Naive thymus-derived CD4-positive, alpha-beta T cell (primary cell): Measurements from ENCODE around the gene DLG2. TPM values are rescaled to one million over a fixed set of nuclear protein-coding genes. Genes with fewer than 3 reads are reported as not detected.

Source experiments
- ATAC-seq: fragments of 150-1000 bp; cut with Tn5 transposase; 2 replicates; pipeline ENCODE4 v1.10.0; 2021; ENCODE audit warnings: mild to moderate bottlenecking, moderate library complexity
- CTCF ChIA-PET: fragments of 350-600 bp; sonication (Branson Sonifier 250); formaldehyde crosslinking; loops from one replicate; lab custom pipeline; 2021; ENCODE audit warnings: antibody characterized with exemption; lab: Charles Lee
- POLR2A ChIA-PET: fragments of 350-600 bp; sonication (Branson Sonifier 250); formaldehyde crosslinking; loops from one replicate; lab custom pipeline; 2021; ENCODE audit warnings: antibody characterized with exemption, inconsistent platforms; lab: Charles Lee
- DNase-seq, 9 donors: peaks; one replicate each; pipeline versions ENCODE4 v3.0.0 to v3.0.0-alpha.2; 2020 to 2022; ENCODE audit warnings: mixed read lengths in 1 of 9
- H3K27ac ChIP-seq: one replicate; pipeline ENCODE4 v1.7.0; 2013; ENCODE audit warnings: mild to moderate bottlenecking, low read depth, low read length, moderate library complexity
- H3K27me3 ChIP-seq, 2 donors: one replicate each; pipeline ENCODE4 v1.7.0; 2013; ENCODE audit warnings: low read length in 2 of 2, mild to moderate bottlenecking in 2 of 2, moderate library complexity in 2 of 2; ENCODE audit not compliant: control insufficient read depth in 2 of 2, insufficient read depth in 2 of 2
- H3K36me3 ChIP-seq, 3 experiments: 1 replicate in 2 of 3; 2 replicates in 1 of 3; pipeline ENCODE4 v1.7.0; 2013; ENCODE audit warnings: low read length in 3 of 3, mild to moderate bottlenecking in 3 of 3, moderate library complexity in 1 of 3; ENCODE audit not compliant: insufficient read depth in 3 of 3, control insufficient read depth in 2 of 3
- H3K4me1 ChIP-seq, 2 donors: one replicate each; pipeline ENCODE4 v1.7.0; 2013; ENCODE audit warnings: low read length in 2 of 2, mild to moderate bottlenecking in 2 of 2, moderate library complexity in 1 of 2; ENCODE audit not compliant: control insufficient read depth in 2 of 2, insufficient read depth in 2 of 2
- H3K4me3 ChIP-seq: 2 replicates; pipeline ENCODE4 v1.7.0; 2013; ENCODE audit warnings: mild to moderate bottlenecking, low read length
- H3K9me3 ChIP-seq, 3 experiments: 1 replicate in 2 of 3; 2 replicates in 1 of 3; pipeline ENCODE4 v1.7.0; 2013; ENCODE audit warnings: low read length in 3 of 3; ENCODE audit not compliant: control insufficient read depth in 2 of 3
- H3K27ac Mint-ChIP-seq, 9 donors: one replicate each; pipeline ENCODE4 v1.8.0; 2020 to 2022; ENCODE audit warnings: mixed read lengths in 9 of 9, mild to moderate bottlenecking in 8 of 9, moderate library complexity in 5 of 9, inconsistent platforms in 2 of 9
- H3K27me3 Mint-ChIP-seq, 5 donors: one replicate each; pipeline ENCODE4 v1.8.0; 2021 to 2022; ENCODE audit warnings: mixed read lengths in 5 of 5, mild to moderate bottlenecking in 1 of 5
- H3K36me3 Mint-ChIP-seq, 5 donors: one replicate each; pipeline ENCODE4 v1.8.0; 2020 to 2022; ENCODE audit warnings: mixed read lengths in 5 of 5, mild to moderate bottlenecking in 3 of 5, inconsistent platforms in 1 of 5
- H3K4me1 Mint-ChIP-seq, 7 donors: one replicate each; pipeline ENCODE4 v1.8.0; 2020 to 2022; ENCODE audit warnings: mixed read lengths in 7 of 7, mild to moderate bottlenecking in 3 of 7, inconsistent platforms in 1 of 7
- H3K4me3 Mint-ChIP-seq, 10 donors: one replicate each; pipeline ENCODE4 v1.8.0; 2020 to 2022; ENCODE audit warnings: mild to moderate bottlenecking in 10 of 10, mixed read lengths in 10 of 10, moderate library complexity in 6 of 10, inconsistent platforms in 2 of 10
- H3K9me3 Mint-ChIP-seq, 11 donors: one replicate each; pipeline ENCODE4 v1.8.0; 2020 to 2022; ENCODE audit warnings: mixed read lengths in 11 of 11, mild to moderate bottlenecking in 4 of 11, inconsistent platforms in 1 of 11, moderate library complexity in 1 of 11
- intact Hi-C, 2 donors: fragments of 100-400 bp; cut with micrococcal nuclease; formaldehyde crosslinking; loops; one replicate each; pipeline ENCODE4 v1.15.1; 2023
- polyA plus RNA-seq, 2 donors: library from polyadenylated mRNA; unstranded; fragments of 300-500 nt; fragmentation: Illumina TruSeq; gene quantifications; one replicate each; pipeline ENCODE4 v1.2.3, GENCODE V29; 2021
- total RNA-seq, 6 experiments: library from RNA in 5 of 6; stranded (reverse) in 5 of 6; gene quantifications; 1 replicate in 5 of 6; 2 replicates in 1 of 6; pipeline ENCODE4 v1.2.3 and lab custom pipeline; 2021 to 2026

DLG2 gene
- total and polyA plus RNA-seq, 7 experiments from 2014 or later: 0.64 to 6.1 (median 3.7) TPM

DNA sequence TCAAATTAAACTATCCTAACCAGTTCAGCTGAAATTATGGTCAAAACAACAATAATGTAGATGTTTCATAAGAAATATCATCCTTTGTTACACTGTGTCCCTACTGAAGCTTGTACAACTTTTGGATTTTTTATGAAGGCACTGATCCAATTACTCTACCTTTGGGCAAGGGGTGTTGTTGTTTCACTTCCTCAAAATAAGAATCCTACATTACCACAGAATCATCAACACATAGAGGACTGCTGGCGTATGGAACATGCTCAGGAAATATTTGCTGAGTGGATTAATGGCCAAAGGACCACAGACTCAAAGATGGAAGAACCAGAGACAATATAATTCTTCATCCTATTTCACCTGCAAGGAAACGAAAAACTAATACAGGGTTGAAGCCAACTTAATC, 1433.4 kb downstream of the DLG2 start:
- no peak overlapping the region for H3K27ac Mint-ChIP-seq

DNA sequence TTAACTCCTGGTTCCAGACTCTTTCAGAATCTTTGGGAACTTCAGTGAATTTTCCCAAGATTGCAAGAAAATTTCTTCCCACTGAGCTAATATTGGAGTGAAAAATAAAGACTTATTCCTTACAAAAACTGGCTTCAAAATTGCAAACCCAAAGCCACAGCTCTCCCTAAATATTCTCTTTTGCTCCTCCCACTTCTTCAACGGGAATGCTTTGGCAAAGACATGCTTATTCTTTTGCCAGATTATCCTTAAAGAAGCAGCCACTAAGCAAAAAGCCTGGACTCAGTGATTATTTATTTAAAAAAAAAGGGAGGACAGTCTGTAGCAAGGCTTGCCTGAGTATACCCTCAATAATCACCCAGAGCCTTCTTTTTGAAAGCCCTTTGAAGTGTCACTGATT, 1438.6 kb downstream of the DLG2 start:
- Histone ChIP-seq H3K36me3 (no peaks in the 10 kb centered on the region), H3K4me3 (no peak overlapping the region), H3K9me3 (no peaks in the 10 kb centered on the region), H3K27me3 (no peaks in the 10 kb centered on the region), H3K27ac (no peak overlapping the region), H3K4me1 (no peaks in the 10 kb centered on the region)
- Mint-ChIP-seq H3K27ac (no peak overlapping the region), H3K4me3 (no peak overlapping the region), H3K9me3 (peaks cover 0 to 19% (median 8%) of the 10 kb centered on the region in 11 donors), H3K27me3 (no peaks in the 10 kb centered on the region), H3K4me1 (no peaks in the 10 kb centered on the region), H3K36me3 (no peaks in the 10 kb centered on the region)
- CTCF ChIA-PET: no interaction called here
- intact Hi-C loops: no loop called here
- ATAC-seq (no peak), DNase-seq (no peak)
- POLR2A ChIA-PET: no interaction called here

More for the DNA sequence above, 1433.4 kb downstream of the DLG2 start:
- H3K27ac ChIP-seq: no peak overlapping the region
- Mint-ChIP-seq H3K4me3 (no peak overlapping the region), H3K36me3 (no peaks in the 10 kb centered on the region), H3K9me3 (peaks cover 2 to 26% (median 11%) of the 10 kb centered on the region in 11 donors), H3K27me3 (no peaks in the 10 kb centered on the region), H3K4me1 (no peaks in the 10 kb centered on the region)
- H3K9me3 ChIP-seq: peaks cover 0 to 7% (median 0%) of the 10 kb centered on the region in 3 experiments
- H3K36me3 ChIP-seq: no peaks in the 10 kb centered on the region
- no peak overlapping the region for H3K4me3 ChIP-seq
- H3K27me3 ChIP-seq: no peaks in the 10 kb centered on the region
- POLR2A ChIA-PET: no interaction called here
- DNase-seq: no peak
- CTCF ChIA-PET: no interaction called here
- no peak for ATAC-seq
- no peaks in the 10 kb centered on the region for H3K4me1 ChIP-seq
- intact Hi-C loops: no loop called here

DNA sequence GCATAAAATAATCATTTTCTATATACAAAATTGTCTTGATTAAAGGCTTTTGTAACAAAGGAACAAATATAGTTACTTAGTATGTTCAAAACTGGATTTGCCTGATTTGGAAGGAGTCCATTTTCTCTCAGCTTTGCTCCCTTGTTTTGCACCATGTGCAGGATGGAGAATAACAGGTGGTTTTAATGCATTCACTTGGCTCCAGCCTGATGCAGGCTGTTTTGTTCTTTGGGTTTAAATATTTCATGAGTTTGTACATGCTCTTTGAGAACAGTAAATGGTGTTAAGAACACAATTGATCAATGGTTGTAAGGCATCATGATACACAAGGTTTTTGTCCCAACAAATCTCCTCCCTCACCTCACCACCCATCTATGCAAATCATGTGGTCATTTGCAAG, 1454.1 kb downstream of the DLG2 start:
- DNase-seq (no peak), ATAC-seq (no peak)
- Mint-ChIP-seq H3K27ac (no peak overlapping the region), H3K27me3 (no peaks in the 10 kb centered on the region), H3K36me3 (peaks cover 0 to 3% (median 0%) of the 10 kb centered on the region in 5 donors), H3K4me3 (no peak overlapping the region), H3K9me3 (peaks cover 4 to 38% (median 16%) of the 10 kb centered on the region in 11 donors), H3K4me1 (no peaks in the 10 kb centered on the region)
- POLR2A ChIA-PET: no interaction called here
- Histone ChIP-seq H3K27ac (no peak overlapping the region), H3K27me3 (no peaks in the 10 kb centered on the region), H3K4me3 (no peak overlapping the region), H3K4me1 (no peaks in the 10 kb centered on the region), H3K36me3 (no peaks in the 10 kb centered on the region), H3K9me3 (no peaks in the 10 kb centered on the region)
- CTCF ChIA-PET: no interaction called here
- intact Hi-C loops: no loop called here

DNA sequence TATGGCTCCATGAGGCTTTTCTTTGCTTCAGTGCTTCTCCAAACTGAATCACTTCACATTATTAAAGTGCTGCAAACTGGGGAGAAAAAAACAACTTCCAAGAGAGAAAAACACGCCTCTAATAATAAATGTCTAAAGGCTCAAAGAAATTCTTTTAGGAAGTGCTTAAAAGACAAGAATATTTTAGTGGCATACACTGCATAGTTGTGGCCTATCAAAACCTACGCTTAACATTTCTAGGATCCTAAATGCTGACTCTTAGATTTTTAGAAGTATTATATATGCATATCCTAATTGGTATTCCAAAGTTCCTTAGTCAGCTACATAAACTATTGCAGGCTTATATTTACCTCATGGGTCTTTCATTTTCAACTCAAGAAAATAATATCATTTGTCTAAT, 1462.0 kb downstream of the DLG2 start:
- POLR2A ChIA-PET: no interaction called here
- CTCF ChIA-PET: no interaction called here

DNA sequence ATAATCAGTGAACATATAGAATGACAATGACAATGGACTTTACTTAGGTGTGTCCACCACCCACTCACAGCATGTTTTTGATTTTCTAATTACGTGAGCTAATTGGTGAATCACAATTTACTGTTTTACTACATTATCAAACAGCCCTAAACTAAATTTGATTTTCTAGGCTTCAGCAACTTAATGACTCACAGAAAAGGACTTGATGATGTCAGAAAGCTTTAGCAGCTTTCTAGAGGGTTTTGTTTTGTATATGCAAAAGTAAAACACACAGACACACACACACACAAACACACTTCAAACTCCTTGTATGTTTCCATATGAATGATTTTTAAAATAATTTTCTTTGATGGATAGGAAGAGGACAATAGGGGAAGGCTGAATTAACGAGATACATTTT, 1462.4 kb downstream of the DLG2 start:
- peaks cover 3 to 28% (median 13%) of the 10 kb centered on the region in 11 donors for H3K9me3 Mint-ChIP-seq
- Histone ChIP-seq H3K36me3 (no peaks in the 10 kb centered on the region), H3K4me3 (no peak overlapping the region), H3K9me3 (peaks cover 0 to 5% (median 0%) of the 10 kb centered on the region in 3 experiments), H3K27me3 (no peaks in the 10 kb centered on the region), H3K27ac (no peak overlapping the region), H3K4me1 (no peaks in the 10 kb centered on the region)
- ChIA-PET CTCF (no interaction called here), POLR2A (no interaction called here)
- H3K4me1 Mint-ChIP-seq: no peaks in the 10 kb centered on the region
- ATAC-seq: no peak
- no peaks in the 10 kb centered on the region for H3K27me3 Mint-ChIP-seq
- no peak overlapping the region for H3K27ac Mint-ChIP-seq
- H3K36me3 Mint-ChIP-seq: no peaks in the 10 kb centered on the region
- DNase-seq: no peak
- no peak overlapping the region for H3K4me3 Mint-ChIP-seq
- intact Hi-C loops: no loop called here

More for the DNA sequence above, 1462.0 kb downstream of the DLG2 start:
- DNase-seq: no peak
- ATAC-seq: no peak
- no peaks in the 10 kb centered on the region for H3K4me1 ChIP-seq
- H3K9me3 ChIP-seq: peaks cover 0 to 5% (median 0%) of the 10 kb centered on the region in 3 experiments
- peaks cover 3 to 24% (median 13%) of the 10 kb centered on the region in 11 donors for H3K9me3 Mint-ChIP-seq
- no peak overlapping the region for H3K4me3 Mint-ChIP-seq
- intact Hi-C loops: no loop called here
- no peaks in the 10 kb centered on the region for H3K27me3 Mint-ChIP-seq
- no peaks in the 10 kb centered on the region for H3K36me3 Mint-ChIP-seq
- H3K4me3 ChIP-seq: no peak overlapping the region
- no peaks in the 10 kb centered on the region for H3K36me3 ChIP-seq
- H3K27ac ChIP-seq: no peak overlapping the region
- H3K27me3 ChIP-seq: no peaks in the 10 kb centered on the region
- no peaks in the 10 kb centered on the region for H3K4me1 Mint-ChIP-seq
- H3K27ac Mint-ChIP-seq: no peak overlapping the region

DNA sequence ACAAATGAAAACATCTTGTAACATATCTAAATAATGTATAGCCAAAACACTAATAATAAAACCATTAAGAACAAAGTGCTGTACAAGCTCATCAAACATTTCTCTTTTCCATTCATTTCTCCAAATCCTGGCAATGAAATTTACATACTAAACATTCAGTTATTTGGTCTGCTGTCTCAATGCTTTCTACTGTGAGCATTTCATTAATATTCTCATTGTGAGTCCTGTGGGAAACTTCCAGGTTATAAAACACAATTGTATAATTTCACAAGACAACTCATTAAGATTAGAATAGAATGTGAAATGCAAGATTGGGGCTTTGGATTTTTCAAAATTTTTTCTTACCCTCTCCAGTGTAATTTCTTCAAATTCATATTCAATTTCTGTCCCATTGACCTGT, 1464.0 kb downstream of the DLG2 start:
- Mint-ChIP-seq H3K9me3 (peaks cover 5 to 24% (median 14%) of the 10 kb centered on the region in 11 donors), H3K4me3 (no peak overlapping the region), H3K4me1 (no peaks in the 10 kb centered on the region), H3K27me3 (no peaks in the 10 kb centered on the region), H3K36me3 (no peaks in the 10 kb centered on the region), H3K27ac (no peak overlapping the region)
- no peak for ATAC-seq
- POLR2A ChIA-PET: no interaction called here
- no peak overlapping the region for H3K27ac ChIP-seq
- peaks cover 0 to 5% (median 0%) of the 10 kb centered on the region in 3 experiments for H3K9me3 ChIP-seq
- H3K27me3 ChIP-seq: no peaks in the 10 kb centered on the region
- H3K4me1 ChIP-seq: no peaks in the 10 kb centered on the region
- no peak overlapping the region for H3K4me3 ChIP-seq
- no peak for DNase-seq
- H3K36me3 ChIP-seq: no peaks in the 10 kb centered on the region
- CTCF ChIA-PET: no interaction called here
- intact Hi-C loops: no loop called here

DNA sequence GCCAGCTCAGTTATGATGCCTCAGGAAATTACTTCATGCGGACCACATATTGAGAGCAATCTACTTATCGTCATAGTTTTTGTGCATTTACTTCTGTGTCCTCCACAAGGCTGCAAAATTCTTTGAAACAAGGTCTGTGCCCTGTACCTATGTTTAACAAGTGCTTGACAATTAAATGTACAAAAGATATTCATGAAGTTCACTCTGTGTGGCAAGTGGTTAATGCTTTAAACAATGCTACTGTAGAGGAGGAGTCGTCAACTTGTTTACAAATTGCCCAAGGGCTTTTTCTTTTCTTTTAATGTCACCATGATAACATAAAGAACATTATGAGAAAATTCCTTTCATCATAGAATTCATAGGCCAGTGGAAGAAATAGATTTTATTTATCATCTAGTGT, 1469.5 kb downstream of the DLG2 start:
- Mint-ChIP-seq H3K9me3 (peaks cover 9 to 55% (median 20%) of the 10 kb centered on the region in 11 donors), H3K27me3 (no peaks in the 10 kb centered on the region), H3K27ac (no peak overlapping the region), H3K4me3 (no peak overlapping the region), H3K36me3 (no peaks in the 10 kb centered on the region), H3K4me1 (no peaks in the 10 kb centered on the region)
- ChIA-PET POLR2A (no interaction called here), CTCF (no interaction called here)
- intact Hi-C loops: no loop called here
- ATAC-seq (no peak), DNase-seq (no peak)
- Histone ChIP-seq H3K9me3 (peaks cover 0 to 5% (median 0%) of the 10 kb centered on the region in 3 experiments), H3K4me3 (no peak overlapping the region), H3K36me3 (no peaks in the 10 kb centered on the region), H3K27ac (no peak overlapping the region), H3K27me3 (no peaks in the 10 kb centered on the region), H3K4me1 (no peaks in the 10 kb centered on the region)
